Stimulated activated CD4-positive, alpha-beta T cell treated with anti-CD3 and anti-CD28 coated beads, Interleukin-1b, Interleukin-23, amount 100 ng/mL, for 1 hour (primary cell): Measurements from ENCODE around the gene XRCC6.
A peak's percentile ranks its signal among the peaks of the same experiment; 100 is the strongest.
"Not testable (repeated sequence)": the region's sequence is repeated elsewhere in the genome, so short reads cannot be mapped to it uniquely, and the experiment has no call there.

Source experiments
- DNase-seq, 2 donors: peaks; one replicate each; pipeline ENCODE4 v3.0.0-alpha.2; 2020; ENCODE audit warnings: low read depth in 2 of 2

Gene XRCC6

DNA sequence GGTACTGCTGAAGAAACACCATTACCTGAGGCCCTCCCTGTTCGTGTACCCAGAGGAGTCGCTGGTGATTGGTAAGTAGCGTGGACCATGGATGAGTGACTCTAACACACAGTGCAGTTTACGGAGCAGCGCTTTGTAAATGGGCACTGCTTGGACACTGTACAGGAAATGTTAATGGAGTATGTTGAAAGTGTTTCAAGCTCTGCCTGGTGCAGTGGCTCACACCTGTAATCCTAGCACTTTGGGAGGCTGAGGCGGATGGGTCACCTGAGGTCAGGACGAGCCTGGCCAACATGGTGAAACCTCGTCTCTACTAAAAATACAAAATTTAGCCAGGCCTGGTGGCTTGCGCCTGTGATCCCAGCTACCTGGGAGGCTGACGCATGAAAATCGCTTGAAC is 29.7 kb downstream of the XRCC6 start:
- DNase-seq, result no peak

- no peak for DNase-seq
Observed at GRCh38 chr22:41654322-41654721, 33.2 kb downstream of the XRCC6 start.

- DNase-seq, result no peak
Observed at GRCh38 chr22:41656556-41656955, 35.5 kb downstream of the XRCC6 start.

GRCh38 chr22:41657709-41658108 is 36.6 kb downstream of the XRCC6 start:
- DNase-seq, result no peak

- no peak for DNase-seq
Observed at GRCh38 chr22:41658869-41659268, 37.8 kb downstream of the XRCC6 start.

- no peak for DNase-seq
Observed at GRCh38 chr22:41659941-41660340, 38.8 kb downstream of the XRCC6 start.

GRCh38 chr22:41660416-41660815 is 39.3 kb downstream of the XRCC6 start:
- DNase-seq, result no peak

DNA sequence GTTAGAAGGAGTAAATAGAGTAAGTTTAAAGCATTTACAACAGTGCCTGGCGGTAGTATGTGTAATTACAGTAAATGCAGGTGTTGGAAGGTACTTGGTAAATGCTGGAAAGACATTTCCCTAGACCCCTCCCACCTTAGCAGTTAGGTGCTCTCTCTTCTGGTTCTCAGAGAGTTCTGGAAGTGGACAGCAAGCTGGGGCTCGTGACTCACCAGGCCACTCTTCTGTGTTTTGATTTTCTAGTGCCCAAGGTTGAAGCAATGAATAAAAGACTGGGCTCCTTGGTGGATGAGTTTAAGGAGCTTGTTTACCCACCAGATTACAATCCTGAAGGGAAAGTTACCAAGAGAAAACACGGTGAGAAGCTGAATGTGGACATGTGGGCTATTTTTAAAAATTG is 40.0 kb downstream of the XRCC6 start:
- no peak for DNase-seq

DNA sequence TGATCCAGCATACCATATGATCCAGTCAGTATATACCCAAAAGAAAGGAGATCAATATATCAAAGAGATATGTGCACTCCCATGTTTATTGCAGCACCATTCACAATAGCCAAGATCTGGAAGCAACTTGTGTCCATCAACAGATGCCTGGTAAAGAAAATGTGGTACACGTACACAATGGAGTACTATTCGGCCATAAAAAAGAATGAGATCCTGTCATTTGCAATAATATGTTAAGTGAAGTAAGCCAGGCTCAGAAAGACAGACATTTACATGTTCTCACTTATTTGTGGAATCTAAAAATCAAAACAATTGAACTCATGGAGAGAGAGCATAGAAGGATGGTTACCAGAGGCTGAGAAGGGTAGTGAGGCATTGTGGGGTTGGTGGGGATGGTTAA is 40.6 kb downstream of the XRCC6 start:
- no peak for DNase-seq

- DNase-seq, result not testable (repeated sequence)
Observed at GRCh38 chr22:41663594-41663993, 42.5 kb downstream of the XRCC6 start.

GRCh38 chr22:41664490-41664889 is 43.4 kb downstream of the XRCC6 start:
- no peak for DNase-seq

DNA sequence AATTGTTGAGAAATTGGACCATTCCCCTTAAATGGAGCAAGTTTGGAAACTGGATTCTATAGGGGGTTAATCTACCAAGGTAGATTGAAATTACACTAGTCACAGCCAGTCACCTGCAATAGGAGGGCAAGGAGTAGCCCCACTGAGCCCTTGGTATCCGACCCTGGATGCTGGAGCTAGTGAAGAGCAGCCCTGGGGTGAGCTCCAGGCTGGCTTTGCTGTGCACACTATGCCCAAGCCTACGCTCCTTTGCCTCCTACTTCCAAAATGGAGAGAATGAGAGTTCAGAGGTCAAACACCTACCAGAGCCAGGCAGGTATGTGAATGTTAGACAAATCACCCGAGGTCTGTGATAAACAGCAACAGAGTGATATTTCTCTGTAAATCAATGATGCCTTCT is 43.9 kb downstream of the XRCC6 start:
- no peak for DNase-seq

GRCh38 chr22:41668971-41669911 is 48.1 kb downstream of the XRCC6 start:
- DNase-seq, result no peak

GRCh38 chr22:41672096-41672495 is 51.0 kb downstream of the XRCC6 start:
- DNase-seq, result not testable (repeated sequence)

GRCh38 chr22:41672780-41673509 is 51.9 kb downstream of the XRCC6 start:
- no peak for DNase-seq

GRCh38 chr22:41674846-41675340 is 53.8 kb downstream of the XRCC6 start:
- no peak for DNase-seq

DNA sequence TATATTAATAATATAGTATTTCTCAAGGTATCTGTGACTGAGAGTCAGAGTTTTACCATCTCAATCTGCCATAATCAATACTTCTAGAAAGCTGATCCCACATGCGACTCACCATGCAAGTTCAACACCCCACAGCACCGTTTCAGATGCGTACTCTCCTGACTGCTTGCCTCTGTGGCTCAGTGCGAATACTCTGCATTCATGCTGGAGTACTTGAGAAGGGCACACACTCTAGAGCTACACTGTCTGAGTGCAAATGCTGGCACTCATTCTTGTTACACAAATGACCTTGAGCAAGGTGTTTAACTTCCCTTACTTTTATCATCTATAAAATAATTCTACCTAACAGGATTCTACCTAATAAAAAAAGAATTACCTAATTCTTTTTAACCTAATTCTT is 55.0 kb downstream of the XRCC6 start:
- DNase-seq, result no peak

DNA sequence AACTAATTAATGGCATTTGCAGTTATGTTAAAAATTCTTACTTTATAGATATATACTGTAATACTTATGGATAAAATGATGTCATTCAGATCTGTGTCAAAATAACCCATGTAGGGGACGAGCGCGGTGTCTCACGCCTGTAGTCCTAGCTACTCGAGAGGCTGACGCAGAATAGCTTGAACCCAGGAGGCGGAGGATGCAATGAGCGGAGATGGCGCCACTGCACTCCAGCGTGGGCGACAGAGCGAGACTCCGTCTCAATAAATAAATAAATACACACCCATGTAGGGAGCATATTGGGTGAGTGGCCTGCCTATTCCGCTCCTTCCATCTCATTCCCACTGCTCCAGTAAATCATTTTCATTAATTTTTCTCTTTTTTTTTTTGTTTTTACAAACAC is 60.5 kb downstream of the XRCC6 start:
- DNase-seq, result no peak

- DNase-seq, result peak; percentile 51 to 76
Observed at GRCh38 chr22:41682033-41682807, 61.1 kb downstream of the XRCC6 start.

GRCh38 chr22:41683052-41683451 is 62.0 kb downstream of the XRCC6 start:
- DNase-seq, result no peak

DNA sequence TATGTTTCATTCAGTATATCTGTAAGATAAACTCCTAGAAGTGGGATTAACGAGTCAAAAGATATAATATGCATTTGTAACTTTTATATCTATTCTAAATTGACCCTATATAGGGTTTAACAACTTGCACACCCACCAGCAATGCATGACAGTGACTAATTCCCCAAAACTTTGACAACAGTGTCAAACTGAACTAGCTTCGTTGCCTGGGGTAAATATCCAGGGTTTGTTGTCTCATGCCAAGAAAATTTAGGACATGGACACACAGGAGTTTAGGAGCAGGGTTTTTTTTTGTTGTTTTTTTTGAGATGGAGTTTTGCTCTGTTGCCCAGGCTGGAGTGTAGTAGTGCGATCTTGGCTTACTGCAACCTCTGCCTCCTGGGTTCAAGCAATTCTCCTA is 62.5 kb downstream of the XRCC6 start:
- no peak for DNase-seq

DNA sequence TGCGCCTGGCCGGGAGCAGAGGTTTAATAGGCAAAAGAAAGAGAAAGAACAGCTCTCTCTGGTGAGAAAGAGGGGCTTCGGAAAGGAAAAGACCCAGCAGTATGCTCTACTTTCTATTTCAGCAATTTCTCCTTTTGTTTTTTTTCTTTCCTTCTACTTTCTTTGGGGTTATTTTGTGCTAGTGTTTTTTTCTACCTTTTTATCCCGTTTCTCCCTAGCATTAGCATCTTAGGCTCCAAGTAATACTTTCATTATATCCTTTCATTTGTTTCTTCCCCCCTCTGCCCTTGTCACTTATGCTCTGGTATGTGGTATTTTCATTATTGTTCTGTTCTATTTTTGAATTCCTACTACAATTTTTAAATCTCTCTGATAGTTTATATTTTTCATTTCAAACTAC is 63.1 kb downstream of the XRCC6 start:
- DNase-seq, result no peak
